Skin of body (tissue), 2 donors: ENCODE measurements around the gene GDF10. TPM values are rescaled to one million over a fixed set of nuclear protein-coding genes. Genes with fewer than 3 reads are reported as not detected.

Source experiments
- DNase-seq: peaks from one replicate; lab custom pipeline; 2025; lab: John Stamatoyannopoulos, UW
- total RNA-seq: library from RNA; depleted of rRNA; stranded (reverse); fragments of >200 nt; gene quantifications from one replicate; pipeline ENCODE4 v1.2.3, GENCODE V29; 2014

The GDF10 gene
- total RNA-seq, 1 donor from 2014 or later = 2.1 TPM

- DNase-seq = no peak
Observed at GRCh38 chr10:47351899-47352815, 52.2 kb downstream of the GDF10 start.

GRCh38 chr10:47353351-47353750 lies 53.4 kb downstream of the GDF10 start:
- no peak for DNase-seq

GRCh38 chr10:47354165-47354564 lies 54.2 kb downstream of the GDF10 start:
- DNase-seq = no peak

GRCh38 chr10:47354900-47355299 lies 54.9 kb downstream of the GDF10 start:
- no peak for DNase-seq

- DNase-seq = no peak
Observed at GRCh38 chr10:47356708-47357107, 56.7 kb downstream of the GDF10 start.

- DNase-seq = no peak
Observed at GRCh38 chr10:47357131-47357582, 57.2 kb downstream of the GDF10 start.

- DNase-seq = no peak
Observed at GRCh38 chr10:47357911-47358310, 57.9 kb downstream of the GDF10 start.

- no peak for DNase-seq
Observed at GRCh38 chr10:47358457-47358856, 58.5 kb downstream of the GDF10 start.

- DNase-seq = no peak
Observed at GRCh38 chr10:47359101-47359500, 59.1 kb downstream of the GDF10 start.

GRCh38 chr10:47359626-47360418 lies 59.8 kb downstream of the GDF10 start:
- no peak for DNase-seq

- no peak for DNase-seq
Observed at GRCh38 chr10:47360419-47361040, 60.5 kb downstream of the GDF10 start.

GRCh38 chr10:47361293-47361692 lies 61.3 kb downstream of the GDF10 start:
- no peak for DNase-seq

GRCh38 chr10:47362199-47362598 lies 62.2 kb downstream of the GDF10 start:
- no peak for DNase-seq

Other genes with a start within 250 kb of the GDF10 start
- gene GDF2, start 22.3 kb downstream of the GDF10 start, total RNA-seq = not detected
- not detected for gene RBP3, start 48.2 kb downstream of the GDF10 start, total RNA-seq
- gene ZNF488, start 84.1 kb downstream of the GDF10 start, total RNA-seq = 0.10 TPM
- 4.6 TPM for gene ANXA8, start 183.9 kb downstream of the GDF10 start, total RNA-seq
- 1.8 TPM for gene FAM25G, start 191.5 kb downstream of the GDF10 start, total RNA-seq
- gene AGAP9, start 223.4 kb downstream of the GDF10 start, total RNA-seq = 2.0 TPM